Uterus (tissue), 2 donors: ENCODE data around the gene DIPK1A.

Experiments used
- CTCF ChIP-seq, 4 experiments: fragments of 200-600 bp in 2 of 4; fragments of 450-650 bp in 2 of 4; sonication (generic) in 2 of 4; IDR thresholded peaks; one replicate each; pipeline ENCODE4 v1.5.1; 2016 to 2019; ENCODE audit warnings: antibody characterized with exemption in 4 of 4, mild to moderate bottlenecking in 2 of 4, moderate library complexity in 1 of 4
- POLR2A ChIP-seq, 2 donors: fragments of 450-650 bp; IDR thresholded peaks; one replicate each; pipeline ENCODE4 v1.6.1; 2016; ENCODE audit warnings: antibody characterized with exemption in 2 of 2, mild to moderate bottlenecking in 1 of 2, moderate library complexity in 1 of 2

DNA sequence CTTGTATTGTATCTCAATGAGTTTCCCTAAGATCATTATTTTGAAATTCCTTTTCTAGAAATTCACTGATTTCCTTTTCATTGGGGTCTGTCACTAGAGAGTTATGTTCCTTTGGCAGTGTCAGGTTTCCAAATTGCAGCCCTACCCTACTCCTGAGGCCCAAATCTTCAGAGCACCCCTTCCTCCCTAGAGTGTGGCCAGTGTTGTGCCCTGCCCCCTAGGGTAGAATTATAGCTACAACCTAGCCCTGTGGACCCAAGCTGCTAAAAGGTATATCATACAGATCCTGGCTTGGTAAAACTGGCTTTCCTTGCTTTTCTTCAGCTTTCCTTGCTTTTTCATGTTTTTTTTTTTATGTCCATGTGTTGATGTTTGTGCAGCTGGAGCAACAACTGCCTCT lies 60.7 kb downstream of the DIPK1A start:
- TF ChIP-seq POLR2A (IDR thresholded peaks at IDR 0.05), result no peak
- no peak for TF ChIP-seq CTCF (IDR thresholded peaks at IDR 0.05)
